Renal cortical epithelial cell (primary cell): ENCODE results near the gene LYPD3. TPM values are rescaled to one million over a fixed set of nuclear protein-coding genes. Genes with fewer than 3 reads are reported as not detected.

ENCODE experiments used
- DNase-seq: peaks from one replicate; pipeline ENCODE4 v3.0.0-alpha.2; 2011; ENCODE audit warnings: low read depth
- total RNA-seq: library from RNA; depleted of rRNA; stranded (reverse); fragments of >200 nt; gene quantifications from 2 replicates; pipeline ENCODE4 v1.2.3, GENCODE V29; 2014

The LYPD3 gene
- total RNA-seq, 1 donor from 2014 or later = 0.20 TPM

DNA sequence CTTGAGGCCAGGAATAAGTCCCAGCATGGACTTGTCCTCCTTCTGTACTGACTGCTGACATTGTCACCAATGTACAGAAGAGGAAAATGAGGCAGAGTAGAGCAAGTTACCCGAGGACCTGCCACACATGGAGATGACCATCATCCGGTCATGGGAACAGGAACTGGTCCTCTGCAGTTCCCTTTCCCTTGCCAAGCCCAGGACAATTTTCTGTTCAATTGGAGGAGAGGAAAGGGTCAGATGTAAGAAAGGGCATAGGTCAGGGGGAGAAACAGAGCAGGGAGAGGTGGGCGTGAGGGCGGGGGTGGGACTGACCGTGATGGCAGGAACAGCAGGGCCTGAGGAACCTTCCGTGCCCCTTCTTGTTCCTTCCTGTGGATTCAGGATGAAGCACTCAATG is 20.5 kb upstream of the LYPD3 start:
- no peak for DNase-seq

GRCh38 chr19:43483281-43483680 is 17.9 kb upstream of the LYPD3 start:
- DNase-seq = no peak

DNA sequence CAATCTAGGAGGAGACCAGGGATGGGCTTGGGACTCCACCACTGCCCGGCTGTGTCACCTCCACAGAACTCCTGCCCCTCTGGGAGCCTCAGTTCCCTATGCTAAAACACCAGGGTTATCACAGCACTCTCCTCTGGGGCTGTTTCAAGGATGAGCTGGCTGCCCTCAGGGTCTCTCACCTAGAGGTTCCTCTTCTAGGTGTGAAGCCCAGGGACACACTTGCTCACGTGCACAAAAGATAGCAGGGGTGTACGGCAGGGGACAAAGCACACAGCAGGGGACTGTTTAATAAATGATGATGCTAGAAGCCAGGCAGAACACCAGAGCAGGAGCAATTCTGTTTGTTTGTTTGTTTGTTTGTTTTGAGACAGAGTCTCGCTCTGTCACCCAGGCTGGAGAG is 16.8 kb upstream of the LYPD3 start:
- no peak for DNase-seq

GRCh38 chr19:43481701-43482100 is 16.3 kb upstream of the LYPD3 start:
- no peak for DNase-seq

GRCh38 chr19:43480574-43480973 is 15.2 kb upstream of the LYPD3 start:
- no peak for DNase-seq

GRCh38 chr19:43479961-43480561 is 14.7 kb upstream of the LYPD3 start:
- DNase-seq = no peak

DNA sequence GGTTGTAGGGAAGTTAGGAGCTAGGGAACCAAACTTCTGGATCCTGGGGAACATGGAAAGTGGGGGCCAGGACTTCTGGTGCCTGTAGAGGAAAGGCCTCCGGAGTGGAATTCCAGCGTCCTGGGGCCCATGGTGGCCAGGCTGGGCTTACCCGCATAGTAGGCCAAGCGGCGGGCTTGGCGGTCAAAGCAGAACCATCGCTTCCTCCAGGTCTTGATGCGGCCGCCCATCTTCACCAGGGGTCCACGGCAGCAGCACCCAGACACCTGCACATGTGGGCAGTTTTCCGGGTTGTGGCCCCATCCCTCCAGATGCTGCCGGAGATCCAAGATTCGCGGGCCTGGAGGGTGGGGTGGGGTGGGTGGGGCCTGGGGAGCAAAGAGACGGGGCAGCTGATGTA is 13.8 kb upstream of the LYPD3 start:
- no peak for DNase-seq

GRCh38 chr19:43478323-43478722 is 12.9 kb upstream of the LYPD3 start:
- no peak for DNase-seq

- peak; percentile 75 for DNase-seq
Measured at GRCh38 chr19:43476606-43477005, 11.2 kb upstream of the LYPD3 start.

DNA sequence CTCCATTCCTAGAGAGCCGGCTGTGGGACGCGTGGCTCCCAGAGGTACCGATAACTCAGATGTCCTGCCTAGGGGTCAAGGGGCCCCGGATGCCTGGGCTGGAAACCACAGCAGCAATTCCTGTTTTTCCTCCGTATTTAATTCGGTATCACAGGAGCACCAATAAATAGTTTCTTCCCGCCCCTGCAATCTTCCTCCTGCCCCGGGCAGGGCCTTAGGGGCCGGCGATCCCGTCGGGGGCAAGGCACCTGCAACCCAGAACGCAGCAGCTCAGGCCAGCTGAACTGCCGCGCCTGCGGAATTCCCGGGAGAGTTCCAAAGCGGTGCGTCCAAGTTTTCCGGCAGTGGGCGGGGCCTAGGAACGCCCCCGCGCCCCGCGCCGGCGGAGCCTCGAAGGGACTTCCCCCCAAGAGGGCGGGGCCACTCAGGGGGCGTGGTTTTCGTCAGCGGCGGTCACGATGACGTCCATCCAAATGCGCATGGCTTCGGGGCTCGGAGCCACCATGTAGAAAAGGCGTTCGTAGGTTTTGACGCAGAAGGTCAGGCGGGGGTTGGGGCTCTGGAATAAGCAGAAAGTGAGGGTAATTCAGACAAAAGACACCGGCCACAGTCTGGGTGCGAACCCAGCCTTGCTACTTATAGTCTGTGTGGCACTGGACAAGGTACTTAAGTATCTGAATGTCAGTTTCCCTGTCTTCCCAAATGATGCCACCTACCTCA is 9.7 kb upstream of the LYPD3 start:
- peak; percentile 79 for DNase-seq

DNA sequence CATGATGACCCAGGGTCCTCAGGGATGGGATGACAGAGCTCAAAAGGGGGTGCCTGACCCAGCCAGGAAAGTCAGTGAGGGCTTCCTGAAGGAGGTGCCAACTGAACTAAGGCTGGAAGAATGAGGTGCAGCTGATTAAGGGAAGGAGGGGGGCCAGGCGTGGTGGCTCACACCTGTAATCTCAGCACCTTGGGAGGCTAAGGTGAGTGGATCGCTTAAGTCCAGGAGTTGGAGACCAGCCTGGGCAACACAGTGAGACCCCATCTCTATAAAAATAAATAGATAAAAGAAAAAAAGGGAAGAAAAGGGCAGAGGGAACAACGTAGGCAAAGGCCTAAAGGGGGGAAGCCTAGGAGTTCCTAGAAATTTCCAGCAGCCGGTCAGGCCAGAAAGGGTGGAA is 9.1 kb upstream of the LYPD3 start:
- no peak for DNase-seq

DNA sequence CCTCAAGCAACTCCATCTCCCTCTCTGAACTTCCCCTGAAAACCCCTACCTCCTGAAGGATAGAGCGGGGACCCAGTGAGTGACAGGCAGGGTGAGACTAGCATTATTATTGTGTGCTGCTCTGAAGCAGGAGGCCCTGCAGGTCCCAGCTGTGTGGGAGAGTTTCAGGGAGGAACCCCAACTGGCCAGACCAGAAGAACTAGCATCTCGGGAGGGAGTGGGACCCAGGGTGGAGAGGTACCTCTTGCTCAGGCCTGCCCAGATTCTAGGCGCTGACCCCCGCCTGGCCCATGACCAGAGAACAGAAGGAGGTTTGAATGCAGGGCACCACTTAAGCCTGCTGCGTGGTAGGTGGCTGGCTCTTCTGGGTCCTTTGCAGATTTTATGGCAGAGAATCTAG is 5.7 kb upstream of the LYPD3 start:
- no peak for DNase-seq

DNA sequence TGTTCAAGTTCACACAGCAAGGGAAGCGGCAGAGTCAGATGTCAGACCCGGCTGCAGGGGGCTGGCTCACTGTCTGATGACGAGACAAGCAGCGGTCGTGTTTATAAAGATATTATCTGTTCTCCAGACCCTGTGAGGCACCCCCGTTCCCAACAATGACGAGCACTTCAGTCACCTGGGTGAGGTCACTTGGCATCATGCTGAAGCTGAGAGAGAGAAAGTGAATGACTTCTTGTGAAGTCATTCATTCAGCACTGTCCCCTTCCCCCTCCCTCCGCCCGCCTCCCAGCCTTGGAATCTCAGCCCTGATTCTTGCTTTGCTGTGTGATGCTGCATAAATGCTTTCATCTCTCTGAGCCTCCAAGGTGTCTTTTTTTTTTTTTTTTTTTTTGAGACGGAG is 4.9 kb upstream of the LYPD3 start:
- no peak for DNase-seq

- no peak for DNase-seq
Measured at GRCh38 chr19:43469160-43469480, 3.7 kb upstream of the LYPD3 start.

- no peak for DNase-seq
Measured at GRCh38 chr19:43468354-43469159, 3.1 kb upstream of the LYPD3 start.

GRCh38 chr19:43467730-43468129 is 2.3 kb upstream of the LYPD3 start:
- DNase-seq = peak; percentile 57

DNA sequence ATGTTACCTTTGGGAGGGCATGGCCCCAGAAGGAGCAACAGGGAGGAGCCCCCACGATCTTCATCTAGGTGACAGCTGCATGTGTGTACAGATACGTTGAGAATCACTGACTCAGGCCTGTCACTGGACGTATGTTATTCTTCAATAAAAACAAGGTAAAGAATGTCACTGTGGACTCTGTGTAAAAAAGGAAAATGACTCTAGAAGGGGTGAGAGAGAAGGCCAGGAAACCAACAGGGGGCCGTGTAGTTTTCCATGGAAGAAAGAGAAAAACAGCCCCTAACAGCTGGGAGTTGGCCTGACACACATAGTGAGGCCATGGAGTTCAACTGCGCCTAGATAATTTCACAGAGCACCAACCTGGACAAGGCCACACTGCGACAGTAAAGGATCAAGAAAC is 1.9 kb upstream of the LYPD3 start:
- DNase-seq = no peak

DNA sequence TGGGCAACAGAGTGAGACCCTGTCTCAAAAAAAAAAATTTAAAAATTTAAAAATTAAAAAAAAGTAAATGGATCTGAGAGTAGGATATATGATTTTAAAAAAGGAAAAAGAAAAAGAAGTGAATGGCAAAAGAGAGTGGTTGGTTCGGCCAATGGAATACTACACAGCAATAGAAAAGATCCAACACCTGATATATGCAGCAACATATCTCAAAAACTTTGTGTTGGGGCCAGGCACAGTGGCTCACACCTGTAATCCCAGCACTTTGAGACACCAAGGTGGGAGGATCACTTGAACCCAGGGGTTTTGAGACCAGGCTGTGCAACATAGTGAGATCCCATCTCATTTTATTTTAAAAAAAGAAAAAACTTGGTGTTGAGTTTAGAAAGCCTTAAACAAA is 1.4 kb upstream of the LYPD3 start:
- no peak for DNase-seq

GRCh38 chr19:43464134-43464775 is 1.2 kb downstream of the LYPD3 start:
- DNase-seq = no peak

GRCh38 chr19:43463381-43464133 is 1.9 kb downstream of the LYPD3 start:
- peak; percentile 77 for DNase-seq

GRCh38 chr19:43462785-43463380 is 2.5 kb downstream of the LYPD3 start:
- DNase-seq = no peak

GRCh38 chr19:43462383-43462782 is 3.0 kb downstream of the LYPD3 start:
- DNase-seq = no peak
